ENCODE measurements around the gene RAP1A. TPM values are rescaled to one million over a fixed set of nuclear protein-coding genes. Genes with fewer than 3 reads are reported as not detected.

Gene RAP1A
- total RNA-seq, 1 experiment from 2014 or later = 26.7 TPM

- no peak overlapping the region for H2AFZ ChIP-seq (ENCODE audit: low read length)
- H3K23ac ChIP-seq (ENCODE audit: insufficient read length, low read depth, low read length) = no peak overlapping the region
- no peak overlapping the region for H2BK120ac ChIP-seq (ENCODE audit: low read depth, low read length, poor library complexity, severe bottlenecking)
- H3K14ac ChIP-seq (ENCODE audit: insufficient read depth, low read length) = no peak overlapping the region
- no peak overlapping the region for H2BK20ac ChIP-seq (ENCODE audit: low read depth, low read length, poor library complexity, severe bottlenecking)
- no peaks in the 10 kb centered on the region for H3K27me3 ChIP-seq (ENCODE audit: insufficient read depth, low read length)
- no peaks in the 10 kb centered on the region for H3K9me3 ChIP-seq (ENCODE audit: control insufficient read depth, low read depth, low read length)
- H3K27ac ChIP-seq (ENCODE audit: insufficient read length, low read depth, low read length) = no peak overlapping the region
- no peak overlapping the region for H3K4me2 ChIP-seq (ENCODE audit: insufficient read depth, insufficient read length, low read length)
- WGBS (ENCODE audit: extremely low coverage, insufficient read length, low lambda C conversion rate) = no CpG with 5 or more reads among the region's 5 CpGs
- no peak overlapping the region for H4K8ac ChIP-seq (replicated peaks; ENCODE audit: insufficient read length, low read depth, low read length)
- H2BK12ac ChIP-seq (ENCODE audit: insufficient read length, low read depth, low read length) = no peak overlapping the region
- H3T11ph ChIP-seq (ENCODE audit: low read length) = no peak overlapping the region
- no peak for TF ChIP-seq CTCF (conservative IDR thresholded peaks at IDR 0.05)
- no peak overlapping the region for H3K4me3 Mint-ChIP-seq
- H2BK15ac ChIP-seq (ENCODE audit: low read depth, low read length) = no peak overlapping the region
- H3K4ac ChIP-seq (ENCODE audit: low read depth, low read length) = no peak overlapping the region
- H4K20me1 ChIP-seq (ENCODE audit: control insufficient read depth, insufficient read depth, insufficient read length) = no peaks in the 10 kb centered on the region
- H3K79me2 ChIP-seq (ENCODE audit: insufficient read depth, low read length) = no peaks in the 10 kb centered on the region
- H3K18ac ChIP-seq (ENCODE audit: insufficient read length, low read depth, low read length) = no peak overlapping the region
- H4K91ac ChIP-seq (ENCODE audit: insufficient read length, low read depth, low read length) = no peak overlapping the region
- no peak overlapping the region for H2BK5ac ChIP-seq (ENCODE audit: insufficient read length, low read length)
- H4K5ac ChIP-seq (ENCODE audit: insufficient read length, low read depth, low read length) = no peak overlapping the region
- H2AK5ac ChIP-seq (ENCODE audit: insufficient read length, low read length) = no peak overlapping the region
- H3K4me1 ChIP-seq (ENCODE audit: insufficient read depth, low read length) = peaks cover 11% of the 10 kb centered on the region; the same call in 1 of the 2 replicates
- no peaks in the 10 kb centered on the region for H3K9me3 Mint-ChIP-seq
- H3K27ac Mint-ChIP-seq = peak overlapping the region in 1 of 3 experiments; percentile 25; a peak in 1 of 7 replicates
- H3K79me1 ChIP-seq (ENCODE audit: insufficient read depth, low read depth, low read length, poor library complexity, severe bottlenecking) = no peaks in the 10 kb centered on the region
- H3K56ac ChIP-seq (ENCODE audit: insufficient read length, low read depth, low read length) = no peak overlapping the region
- DNase-seq = no peak
- peaks cover 1% of the 10 kb centered on the region; the same call in 1 of the 2 replicates for H3K27me3 Mint-ChIP-seq (ENCODE audit: low read depth)
- H3K4me1 Mint-ChIP-seq = peaks cover 30 to 33% of the 10 kb centered on the region in 2 experiments
- no peaks in the 10 kb centered on the region for H3K23me2 ChIP-seq (ENCODE audit: insufficient read length, low read depth, low read length, poor library complexity, severe bottlenecking)
- H3K9ac ChIP-seq (ENCODE audit: extremely low read depth, insufficient read length, low read length) = no peak overlapping the region
- peaks cover 0 to 2% (median 0%) of the 10 kb centered on the region in 3 experiments; a peak in 2 of 7 replicates for H3K36me3 Mint-ChIP-seq (ENCODE audit: insufficient read depth in 1 of 3, low read depth in 3 of 3)
Measured at GRCh38 chr1:111719135-111719534, 99.5 kb downstream of the RAP1A start.
